ENCODE measurements around the gene VSIG1.

The VSIG1 gene

DNA sequence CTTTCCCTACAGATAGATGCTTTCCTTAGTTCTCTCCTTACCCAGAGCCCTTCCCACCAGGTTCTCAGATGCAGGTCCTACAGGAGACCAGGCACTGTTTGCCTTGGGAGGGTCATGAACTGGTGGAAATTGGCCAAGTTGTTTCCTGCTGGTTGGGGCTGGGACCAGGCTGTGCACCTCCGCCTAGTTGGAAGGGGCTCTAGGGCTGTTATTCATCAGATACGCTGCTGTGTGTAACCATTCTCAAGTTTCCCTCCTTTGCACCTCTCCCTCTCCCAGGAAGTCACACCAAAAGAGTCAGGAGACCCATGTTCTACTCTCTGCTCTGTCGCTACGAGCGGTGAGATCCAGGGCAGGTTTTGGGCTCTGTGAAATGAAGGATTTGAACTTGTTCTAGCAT lies 11.9 kb upstream of the VSIG1 start:
- H3K27me3 ChIP-seq (ENCODE audit: insufficient read depth, low read length): peaks cover 17% of the 10 kb centered on the region
- H3K9me3 ChIP-seq (ENCODE audit: low read length): no peaks in the 10 kb centered on the region

DNA sequence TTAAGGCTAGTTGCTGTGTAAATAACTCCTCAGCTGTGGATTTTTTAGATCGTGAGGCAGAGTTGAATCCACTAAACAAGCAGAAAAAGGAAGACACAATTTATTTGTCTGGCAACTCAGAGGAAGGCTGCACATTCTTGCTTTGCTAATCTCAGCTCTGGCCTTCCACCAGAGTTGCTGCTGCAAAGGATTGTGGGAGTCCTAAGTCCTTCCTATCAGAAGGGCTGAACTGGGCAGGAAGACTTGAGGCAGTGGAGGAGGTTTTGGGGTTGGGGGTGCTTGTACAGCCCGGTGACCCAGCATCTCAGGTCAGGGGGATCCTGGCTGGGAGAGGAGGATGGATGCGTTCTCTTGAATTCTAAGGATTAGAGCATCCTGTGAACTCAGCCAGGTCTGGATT lies 11.0 kb upstream of the VSIG1 start:
- Histone ChIP-seq H3K27me3 (ENCODE audit: insufficient read depth, low read length) (peaks cover 17% of the 10 kb centered on the region), H3K4me3 (ENCODE audit: low read length) (no peak overlapping the region), H3K9me3 (ENCODE audit: low read length) (no peaks in the 10 kb centered on the region), H2AFZ (ENCODE audit: low read depth, low read length) (no peak overlapping the region), H3K4me1 (ENCODE audit: insufficient read depth, low read length) (no peaks in the 10 kb centered on the region), H3K36me3 (ENCODE audit: insufficient read depth, low read length) (no peaks in the 10 kb centered on the region)

More for the DNA sequence above, 11.9 kb upstream of the VSIG1 start:
- Histone ChIP-seq H2AFZ (ENCODE audit: low read depth, low read length) (no peak overlapping the region), H3K4me1 (ENCODE audit: insufficient read depth, low read length) (no peaks in the 10 kb centered on the region), H3K36me3 (ENCODE audit: insufficient read depth, low read length) (no peaks in the 10 kb centered on the region), H3K4me3 (ENCODE audit: low read length) (no peak overlapping the region)

DNA sequence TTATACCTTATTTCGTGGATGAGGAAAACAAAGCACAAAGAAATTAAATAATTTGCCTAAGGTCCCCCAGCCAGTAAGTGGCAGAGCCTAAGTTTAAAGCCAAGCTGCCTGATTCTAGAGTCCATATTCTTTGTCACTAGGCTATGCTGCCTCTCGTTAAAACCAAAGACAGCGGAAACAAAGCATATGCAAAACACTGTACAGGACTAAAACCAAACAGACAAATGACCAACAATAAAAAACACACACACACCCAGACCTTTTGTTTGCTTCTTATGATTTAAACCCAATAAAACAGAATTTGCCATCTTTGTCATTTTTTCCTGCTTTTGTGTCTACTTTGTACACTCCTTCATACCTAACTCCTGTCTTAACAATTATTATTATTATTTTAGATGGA lies 10.1 kb upstream of the VSIG1 start:
- H3K27me3 ChIP-seq (ENCODE audit: insufficient read depth, low read length): peaks cover 15% of the 10 kb centered on the region

DNA sequence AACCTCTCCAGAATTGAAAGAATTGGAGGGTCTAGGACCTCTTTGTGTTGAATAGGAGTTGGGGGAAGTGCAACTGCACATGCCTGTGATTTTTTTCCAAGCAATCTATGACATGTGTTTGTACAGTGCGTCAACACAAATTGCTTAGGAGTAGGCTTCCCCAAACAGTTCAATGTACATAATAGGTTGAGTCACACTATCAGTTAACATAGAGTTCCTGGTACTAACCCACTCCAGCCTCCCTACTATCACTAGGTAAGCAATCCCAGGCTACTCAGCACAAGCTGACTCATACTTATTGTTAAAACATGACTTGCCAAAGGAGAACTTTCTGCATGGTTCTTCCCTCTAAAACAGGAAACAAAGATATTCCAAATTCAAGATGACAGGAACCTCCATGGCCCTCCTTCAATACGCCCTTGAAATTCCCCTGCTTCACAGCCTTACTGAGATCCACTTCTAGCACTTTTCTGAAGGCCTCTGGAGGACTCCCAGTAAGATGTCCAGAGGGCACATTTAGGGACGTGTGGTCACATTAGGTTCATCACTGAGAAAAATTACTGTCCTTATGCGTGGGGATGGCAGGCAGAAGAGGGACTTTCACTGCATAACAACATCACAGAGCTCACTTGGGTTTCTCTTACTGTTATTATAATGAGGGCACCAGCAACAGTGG lies 8.4 kb upstream of the VSIG1 start:
- H3K9me3 ChIP-seq (ENCODE audit: low read length): no peaks in the 10 kb centered on the region
- H3K4me1 ChIP-seq (ENCODE audit: insufficient read depth, low read length): no peaks in the 10 kb centered on the region
- peaks cover 5% of the 10 kb centered on the region for H3K27me3 ChIP-seq (ENCODE audit: insufficient read depth, low read length)
- no peak overlapping the region for H3K4me3 ChIP-seq (ENCODE audit: low read length)
- no peaks in the 10 kb centered on the region for H3K36me3 ChIP-seq (ENCODE audit: insufficient read depth, low read length)
- H2AFZ ChIP-seq (ENCODE audit: low read depth, low read length): no peak overlapping the region

More for the DNA sequence above, 10.1 kb upstream of the VSIG1 start:
- no peak overlapping the region for H2AFZ ChIP-seq (ENCODE audit: low read depth, low read length)
- no peaks in the 10 kb centered on the region for H3K9me3 ChIP-seq (ENCODE audit: low read length)
- H3K4me3 ChIP-seq (ENCODE audit: low read length): no peak overlapping the region
- no peaks in the 10 kb centered on the region for H3K36me3 ChIP-seq (ENCODE audit: insufficient read depth, low read length)
- H3K4me1 ChIP-seq (ENCODE audit: insufficient read depth, low read length): no peaks in the 10 kb centered on the region

DNA sequence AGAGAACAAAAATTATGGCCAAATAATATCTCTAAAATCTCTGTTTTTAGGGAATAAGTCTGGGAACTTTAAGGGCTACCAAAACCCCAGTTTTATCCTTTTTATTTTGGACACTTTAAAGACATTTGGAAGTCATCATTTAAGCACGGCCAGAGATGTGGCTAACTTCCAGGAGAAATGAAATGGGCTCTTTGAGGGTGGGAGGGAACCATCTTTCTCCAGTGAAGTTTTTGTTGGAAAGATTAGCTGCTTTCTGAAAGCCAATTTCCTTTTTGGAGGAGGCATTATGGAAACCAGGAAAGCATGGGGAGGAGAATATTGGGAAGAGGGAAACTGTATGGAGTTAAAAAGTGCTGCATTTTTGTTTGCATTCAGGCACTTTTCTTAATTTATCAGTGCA lies 4.8 kb downstream of the VSIG1 start:
- Histone ChIP-seq H3K27me3 (ENCODE audit: insufficient read depth, low read length) (peaks cover 5% of the 10 kb centered on the region), H3K9me3 (ENCODE audit: low read length) (no peaks in the 10 kb centered on the region), H3K4me3 (ENCODE audit: low read length) (no peak overlapping the region), H3K36me3 (ENCODE audit: insufficient read depth, low read length) (no peaks in the 10 kb centered on the region), H2AFZ (ENCODE audit: low read depth, low read length) (no peak overlapping the region), H3K4me1 (ENCODE audit: insufficient read depth, low read length) (no peaks in the 10 kb centered on the region)

DNA sequence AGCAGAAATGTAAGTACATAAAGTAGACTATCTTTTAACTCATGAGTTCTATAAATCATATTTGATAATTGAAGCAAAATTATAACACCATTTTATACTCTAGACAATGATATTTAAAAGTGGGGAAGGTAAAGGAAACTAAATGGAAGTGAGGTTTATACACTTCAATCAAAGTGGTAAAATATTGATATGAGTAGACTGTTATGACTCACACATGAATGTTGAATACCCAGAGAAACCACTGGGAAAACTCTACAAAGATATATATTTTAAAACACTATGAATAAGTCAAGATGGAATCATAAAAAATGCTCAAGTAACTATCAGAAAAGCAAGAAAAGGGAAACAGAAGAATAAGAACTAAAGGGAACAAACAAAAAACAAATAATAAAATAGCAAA lies 8.4 kb downstream of the VSIG1 start:
- no peaks in the 10 kb centered on the region for H3K9me3 ChIP-seq (ENCODE audit: low read length)
- H3K4me1 ChIP-seq (ENCODE audit: insufficient read depth, low read length): no peaks in the 10 kb centered on the region
- peaks cover 3% of the 10 kb centered on the region for H3K27me3 ChIP-seq (ENCODE audit: insufficient read depth, low read length)
- H2AFZ ChIP-seq (ENCODE audit: low read depth, low read length): no peak overlapping the region
- no peak overlapping the region for H3K4me3 ChIP-seq (ENCODE audit: low read length)
- no peaks in the 10 kb centered on the region for H3K36me3 ChIP-seq (ENCODE audit: insufficient read depth, low read length)

DNA sequence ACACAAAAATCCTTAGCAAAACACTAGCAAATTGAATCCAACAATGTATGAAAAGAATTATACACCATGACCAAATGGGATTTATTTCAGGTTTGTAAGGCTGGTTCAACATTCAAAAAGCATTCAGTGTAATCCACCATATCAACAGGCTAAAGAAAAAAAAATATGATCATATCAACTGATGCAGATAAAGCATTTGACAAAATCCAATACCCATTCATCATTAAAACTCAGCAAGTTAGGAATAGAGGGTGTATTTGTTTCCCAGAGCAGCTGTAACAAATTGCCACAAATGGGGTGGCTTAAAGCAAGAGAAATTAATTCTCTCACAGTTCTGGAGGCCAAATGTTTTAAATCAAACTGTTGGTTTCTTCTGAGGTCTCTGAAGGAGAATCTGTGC lies 10.7 kb downstream of the VSIG1 start:
- Histone ChIP-seq H3K4me3 (ENCODE audit: low read length) (no peak overlapping the region), H3K36me3 (ENCODE audit: insufficient read depth, low read length) (no peaks in the 10 kb centered on the region), H3K27me3 (ENCODE audit: insufficient read depth, low read length) (peaks cover 3% of the 10 kb centered on the region), H2AFZ (ENCODE audit: low read depth, low read length) (no peak overlapping the region), H3K4me1 (ENCODE audit: insufficient read depth, low read length) (no peaks in the 10 kb centered on the region), H3K9me3 (ENCODE audit: low read length) (no peaks in the 10 kb centered on the region)

DNA sequence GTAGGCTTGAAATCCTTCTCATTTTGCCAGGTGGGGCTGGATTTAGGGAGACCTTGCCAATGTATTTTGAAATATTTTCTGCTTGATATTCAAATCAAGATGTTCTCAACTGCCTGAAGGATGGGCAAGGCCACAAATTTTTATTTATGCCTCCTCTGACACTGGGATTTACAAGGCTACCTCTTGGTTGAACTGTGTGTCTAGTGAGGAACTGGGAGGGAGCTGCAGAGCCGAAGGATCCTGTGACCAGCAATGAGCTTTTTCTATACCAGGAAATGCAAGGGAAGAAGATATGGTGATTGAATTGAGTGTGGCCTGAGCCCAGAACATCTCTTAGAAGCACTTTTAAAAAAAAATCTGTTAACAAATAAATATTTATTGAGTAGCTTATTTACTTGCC lies 14.9 kb downstream of the VSIG1 start:
- Histone ChIP-seq H3K4me1 (ENCODE audit: insufficient read depth, low read length) (no peaks in the 10 kb centered on the region), H2AFZ (ENCODE audit: low read depth, low read length) (no peak overlapping the region), H3K9me3 (ENCODE audit: low read length) (no peaks in the 10 kb centered on the region), H3K36me3 (ENCODE audit: insufficient read depth, low read length) (no peaks in the 10 kb centered on the region), H3K4me3 (ENCODE audit: low read length) (no peak overlapping the region), H3K27me3 (ENCODE audit: insufficient read depth, low read length) (peaks cover 8% of the 10 kb centered on the region)

DNA sequence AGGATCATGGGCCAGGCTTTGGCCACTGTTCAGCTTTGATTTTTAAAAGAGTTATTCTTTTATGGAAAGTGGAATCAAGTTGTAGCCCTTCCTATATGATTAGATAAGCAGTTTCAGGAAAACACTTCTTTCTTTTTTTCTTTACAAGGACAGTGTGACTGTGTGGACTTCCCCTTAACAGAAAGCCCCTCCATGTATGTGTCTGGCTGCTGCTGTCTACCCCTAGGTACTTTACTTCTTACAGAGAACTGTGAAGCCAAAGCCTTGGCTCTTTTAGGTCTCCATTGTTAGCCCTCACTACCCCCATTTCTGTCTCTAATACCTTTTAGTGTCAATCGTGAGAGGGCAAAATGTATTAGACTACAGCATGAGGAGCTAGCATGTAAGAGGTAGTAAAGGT lies 19.1 kb downstream of the VSIG1 start:
- Histone ChIP-seq H3K4me1 (ENCODE audit: insufficient read depth, low read length) (no peaks in the 10 kb centered on the region), H2AFZ (ENCODE audit: low read depth, low read length) (no peak overlapping the region), H3K36me3 (ENCODE audit: insufficient read depth, low read length) (no peaks in the 10 kb centered on the region)

DNA sequence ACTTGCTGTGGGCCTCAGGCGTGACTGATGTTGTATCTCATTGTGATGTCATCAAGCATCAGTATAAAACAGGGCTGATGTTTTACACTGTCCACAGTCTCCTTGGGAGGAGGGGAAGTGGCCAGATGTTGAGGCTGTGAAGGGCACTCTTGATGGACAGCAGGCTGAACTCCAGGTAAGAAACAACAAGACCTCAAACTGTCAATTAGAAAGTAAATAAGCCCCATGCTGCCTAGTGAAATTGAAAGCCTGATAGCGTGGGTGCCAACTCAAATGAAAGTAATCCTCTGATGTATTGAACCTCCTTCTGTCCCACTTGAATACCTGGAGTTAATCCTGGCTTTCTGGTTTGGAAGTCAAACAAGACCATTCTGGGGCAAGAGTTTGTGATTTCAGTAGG lies 19.7 kb downstream of the VSIG1 start:
- H3K4me3 ChIP-seq (ENCODE audit: low read length): no peak overlapping the region
- peaks cover 24% of the 10 kb centered on the region for H3K27me3 ChIP-seq (ENCODE audit: insufficient read depth, low read length)
- H2AFZ ChIP-seq (ENCODE audit: low read depth, low read length): no peak overlapping the region
- no peaks in the 10 kb centered on the region for H3K4me1 ChIP-seq (ENCODE audit: insufficient read depth, low read length)
- no peaks in the 10 kb centered on the region for H3K9me3 ChIP-seq (ENCODE audit: low read length)
- no peaks in the 10 kb centered on the region for H3K36me3 ChIP-seq (ENCODE audit: insufficient read depth, low read length)

More for the DNA sequence above, 19.1 kb downstream of the VSIG1 start:
- Histone ChIP-seq H3K4me3 (ENCODE audit: low read length) (no peak overlapping the region), H3K27me3 (ENCODE audit: insufficient read depth, low read length) (peaks cover 22% of the 10 kb centered on the region), H3K9me3 (ENCODE audit: low read length) (no peaks in the 10 kb centered on the region)

DNA sequence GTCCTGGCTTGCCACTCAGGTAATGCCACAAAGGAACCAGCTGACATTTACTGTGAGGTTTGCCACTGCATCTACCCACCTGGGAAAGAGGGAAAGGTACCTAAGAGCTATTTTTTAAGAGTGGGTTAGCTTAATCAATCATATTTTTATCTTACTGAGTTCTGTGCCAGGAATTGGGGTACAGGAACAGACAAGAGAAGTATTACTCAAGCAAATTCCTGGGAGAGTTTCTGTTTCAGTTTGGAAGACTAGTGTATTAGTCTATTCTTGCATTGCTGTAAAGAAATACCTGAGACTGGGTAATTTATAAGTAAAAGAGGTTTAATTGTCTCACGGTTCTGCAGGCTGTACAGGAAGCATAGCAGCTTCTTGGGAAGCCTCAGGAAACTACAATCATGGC lies 23.3 kb downstream of the VSIG1 start:
- no peaks in the 10 kb centered on the region for H3K9me3 ChIP-seq (ENCODE audit: low read length)
- H3K27me3 ChIP-seq (ENCODE audit: insufficient read depth, low read length): peaks cover 18% of the 10 kb centered on the region
- no peak overlapping the region for H2AFZ ChIP-seq (ENCODE audit: low read depth, low read length)
- no peaks in the 10 kb centered on the region for H3K4me1 ChIP-seq (ENCODE audit: insufficient read depth, low read length)
- H3K4me3 ChIP-seq (ENCODE audit: low read length): no peak overlapping the region
- no peaks in the 10 kb centered on the region for H3K36me3 ChIP-seq (ENCODE audit: insufficient read depth, low read length)

DNA sequence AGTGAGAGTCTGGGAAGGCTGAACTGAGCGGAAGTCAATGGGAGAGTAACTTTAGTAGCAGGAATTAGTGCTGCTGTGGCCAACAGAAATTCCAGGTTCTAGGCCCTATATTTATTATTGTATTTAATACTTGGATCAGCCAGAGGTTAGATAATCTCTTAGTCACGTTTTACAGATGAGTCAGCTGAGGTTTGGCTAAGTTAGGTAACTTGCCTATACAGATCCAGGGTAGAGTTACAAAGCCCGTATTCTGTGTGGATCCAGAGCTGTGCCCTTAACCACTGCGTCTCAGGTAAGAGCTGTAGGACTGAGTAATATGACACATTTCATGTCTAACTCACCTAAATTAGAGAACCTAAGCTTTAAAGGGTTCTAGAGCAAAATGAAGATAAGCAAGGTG lies 26.0 kb downstream of the VSIG1 start:
- H3K36me3 ChIP-seq (ENCODE audit: insufficient read depth, low read length): no peaks in the 10 kb centered on the region
- H3K4me1 ChIP-seq (ENCODE audit: insufficient read depth, low read length): no peaks in the 10 kb centered on the region
- no peaks in the 10 kb centered on the region for H3K9me3 ChIP-seq (ENCODE audit: low read length)
- H2AFZ ChIP-seq (ENCODE audit: low read depth, low read length): no peak overlapping the region
- peaks cover 18% of the 10 kb centered on the region for H3K27me3 ChIP-seq (ENCODE audit: insufficient read depth, low read length)
- no peak overlapping the region for H3K4me3 ChIP-seq (ENCODE audit: low read length)

DNA sequence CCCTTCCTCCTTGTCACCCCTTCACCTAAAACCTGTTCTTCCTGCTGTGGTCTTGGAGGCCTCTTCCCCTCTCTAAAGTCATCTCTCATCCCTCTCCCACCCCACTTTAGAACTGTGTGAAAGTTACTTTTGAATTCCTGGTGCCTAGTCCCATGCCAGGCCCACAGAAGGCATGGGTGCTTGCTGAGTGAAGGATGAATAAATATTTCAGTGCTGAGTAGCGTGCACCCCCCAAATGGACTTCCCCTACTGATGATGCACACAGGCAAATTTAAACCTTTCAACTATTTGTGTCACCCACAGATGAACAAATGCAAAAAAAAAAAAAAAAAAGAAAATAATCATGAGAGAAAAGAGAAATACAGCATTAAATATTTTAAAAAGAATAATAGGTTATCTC lies 26.7 kb downstream of the VSIG1 start:
- Histone ChIP-seq H3K27me3 (ENCODE audit: insufficient read depth, low read length) (peaks cover 18% of the 10 kb centered on the region), H3K9me3 (ENCODE audit: low read length) (no peaks in the 10 kb centered on the region), H3K36me3 (ENCODE audit: insufficient read depth, low read length) (no peaks in the 10 kb centered on the region), H3K4me1 (ENCODE audit: insufficient read depth, low read length) (no peaks in the 10 kb centered on the region), H2AFZ (ENCODE audit: low read depth, low read length) (no peak overlapping the region), H3K4me3 (ENCODE audit: low read length) (no peak overlapping the region)

DNA sequence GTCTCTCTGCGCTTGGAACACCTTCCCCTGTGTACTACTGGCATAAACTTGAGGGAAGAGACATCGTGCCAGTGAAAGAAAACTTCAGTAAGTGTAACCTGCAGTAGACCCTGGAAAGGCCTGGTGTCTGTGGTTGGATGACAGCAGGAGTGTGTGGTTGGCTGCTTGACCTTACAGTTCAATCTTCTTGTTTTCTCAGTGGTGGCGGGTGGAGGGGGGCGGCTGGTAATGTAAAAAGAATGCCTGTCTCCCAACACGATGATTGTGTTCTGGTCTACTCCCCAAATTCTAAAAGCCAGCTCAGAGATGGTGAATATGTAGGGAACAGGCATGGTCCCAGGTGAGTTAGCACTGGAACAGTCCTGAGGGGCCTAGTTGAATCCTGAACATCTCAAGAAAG lies 27.9 kb downstream of the VSIG1 start:
- H3K4me3 ChIP-seq (ENCODE audit: low read length): no peak overlapping the region
- H3K4me1 ChIP-seq (ENCODE audit: insufficient read depth, low read length): no peaks in the 10 kb centered on the region
- H3K9me3 ChIP-seq (ENCODE audit: low read length): no peaks in the 10 kb centered on the region
- H3K36me3 ChIP-seq (ENCODE audit: insufficient read depth, low read length): no peaks in the 10 kb centered on the region
- H2AFZ ChIP-seq (ENCODE audit: low read depth, low read length): no peak overlapping the region
- peaks cover 13% of the 10 kb centered on the region for H3K27me3 ChIP-seq (ENCODE audit: insufficient read depth, low read length)

All from neuron (in vitro differentiated cells).